WTC11 (cell line): ENCODE measurements around the gene SLC8A3. TPM values are rescaled to one million over a fixed set of nuclear protein-coding genes. Genes with fewer than 3 reads are reported as not detected.
A peak's percentile ranks its signal among the peaks of the same experiment; 100 is the strongest.

ENCODE experiments used
- ATAC-seq: fragments of 200-7000 bp; cut with Tn5 transposase; 2 replicates; pipeline ENCODE4 v1.10.0; 2021; ENCODE audit warnings: mild to moderate bottlenecking, moderate library complexity
- CTCF ChIA-PET: fragments of 300-600 bp; sonication (Branson Sonifier 250); formaldehyde crosslinking; loops from one replicate; lab custom pipeline; 2021; ENCODE audit warnings: antibody characterized with exemption; lab: Charles Lee
- POLR2A ChIA-PET: fragments of 350-600 bp; sonication (Branson Sonifier 250); formaldehyde crosslinking; loops from one replicate; lab custom pipeline; 2021; ENCODE audit warnings: antibody characterized with exemption; lab: Charles Lee
- DNase-seq: peaks from one replicate; pipeline ENCODE4 v3.0.0; 2021; ENCODE audit warnings: low spot score
- H3K27ac Mint-ChIP-seq: 2 replicates; pipeline ENCODE4 v1.8.0; 2021; ENCODE audit warnings: mixed read lengths
- H3K27me3 Mint-ChIP-seq: 2 replicates; pipeline ENCODE4 v1.8.0; 2021; ENCODE audit warnings: low read depth, mild to moderate bottlenecking, moderate library complexity, mixed read lengths
- H3K36me3 Mint-ChIP-seq: 2 replicates; pipeline ENCODE4 v1.8.0; 2021; ENCODE audit warnings: mixed read lengths
- H3K4me1 Mint-ChIP-seq: 2 replicates; pipeline ENCODE4 v1.8.0; 2022; ENCODE audit warnings: mixed read lengths
- H3K4me3 Mint-ChIP-seq: 2 replicates; pipeline ENCODE4 v1.8.0; 2021; ENCODE audit warnings: mild to moderate bottlenecking, moderate library complexity, mixed read lengths
- H3K9me3 Mint-ChIP-seq: 2 replicates; pipeline ENCODE4 v1.8.0; 2021; ENCODE audit warnings: mixed read lengths
- ESRRA ChIP-seq: sonication (generic); formaldehyde crosslinking; IDR thresholded peaks from 2 replicates; pipeline ENCODE4 v1.8.1; 2022; ENCODE audit warnings: mild to moderate bottlenecking, missing genetic modification reagents, borderline replicate concordance
- IRF2 ChIP-seq: sonication (generic); formaldehyde crosslinking; IDR thresholded peaks from 2 replicates; pipeline ENCODE4 v1.8.0; 2022; ENCODE audit warnings: low read depth, missing genetic modification reagents, borderline replicate concordance
- KAT7 ChIP-seq: sonication (generic); formaldehyde crosslinking; IDR thresholded peaks from 2 replicates; pipeline ENCODE4 v1.8.1; 2023; ENCODE audit warnings: missing genetic modification reagents, mild to moderate bottlenecking, borderline replicate concordance
- NR1H2 ChIP-seq: sonication (generic); formaldehyde crosslinking; IDR thresholded peaks from 2 replicates; pipeline ENCODE4 v1.9.0; 2021; ENCODE audit warnings: mild to moderate bottlenecking, moderate library complexity, missing genetic modification reagents
- OVOL2 ChIP-seq: fragments of 250-450 bp; sonication (Bioruptor Pico); IDR thresholded peaks from 2 replicates; pipeline ENCODE4 v1.9.0; 2021; ENCODE audit warnings: mild to moderate bottlenecking, borderline replicate concordance
- PRRX2 ChIP-seq: fragments of 250-450 bp; sonication (Bioruptor Pico); IDR thresholded peaks from 2 replicates; pipeline ENCODE4 v1.8.0; 2021; ENCODE audit warnings: mild to moderate bottlenecking
- SP1 ChIP-seq: sonication (generic); formaldehyde crosslinking; conservative IDR thresholded peaks from 2 replicates; pipeline ENCODE4 v1.8.1; 2022; ENCODE audit warnings: missing genetic modification reagents
- TCF7 ChIP-seq: sonication (generic); formaldehyde crosslinking; IDR thresholded peaks from 2 replicates; pipeline ENCODE4 v1.8.0; 2022; ENCODE audit warnings: mild to moderate bottlenecking, low read depth, missing genetic modification reagents, moderate library complexity
- ZNF396 ChIP-seq: fragments of 250-450 bp; sonication (Bioruptor Pico); IDR thresholded peaks from 2 replicates; pipeline ENCODE4 v1.8.0; 2021; ENCODE audit warnings: mild to moderate bottlenecking, moderate library complexity, borderline replicate concordance
- ZNF423 ChIP-seq: fragments of 250-450 bp; sonication (Bioruptor Pico); IDR thresholded peaks from 2 replicates; pipeline ENCODE4 v2.1.2; 2022; ENCODE audit warnings: mild to moderate bottlenecking, moderate library complexity
- total RNA-seq: library from RNA; stranded (reverse); gene quantifications from 3 replicates; pipeline ENCODE4 v1.2.3, GENCODE V29; 2021
- TF ChIP-seq, protein P1 (sequence below): sonication (generic); formaldehyde crosslinking; IDR thresholded peaks from 2 replicates; pipeline ENCODE4 v1.8.0; 2023; ENCODE audit warnings: missing genetic modification reagents, mild to moderate bottlenecking, borderline replicate concordance
- TF ChIP-seq, protein P2 (sequence below): fragments of 250-450 bp; sonication (Bioruptor Pico); IDR thresholded peaks from 2 replicates; pipeline ENCODE4 v1.8.0; 2021; ENCODE audit warnings: mild to moderate bottlenecking
- TF ChIP-seq, protein P3 (sequence below): fragments of 250-450 bp; sonication (Bioruptor Pico); IDR thresholded peaks from 2 replicates; pipeline ENCODE4 v1.9.0; 2021; ENCODE audit warnings: moderate library complexity, mild to moderate bottlenecking, inconsistent platforms, borderline replicate concordance
- TF ChIP-seq, protein P4 (sequence below): sonication (generic); formaldehyde crosslinking; conservative IDR thresholded peaks from 2 replicates; pipeline ENCODE4 v1.8.1; 2023; ENCODE audit warnings: mild to moderate bottlenecking, low read depth, missing genetic modification reagents, moderate library complexity

Gene SLC8A3
- total RNA-seq, 1 experiment from 2014 or later: 0.63 TPM

DNA sequence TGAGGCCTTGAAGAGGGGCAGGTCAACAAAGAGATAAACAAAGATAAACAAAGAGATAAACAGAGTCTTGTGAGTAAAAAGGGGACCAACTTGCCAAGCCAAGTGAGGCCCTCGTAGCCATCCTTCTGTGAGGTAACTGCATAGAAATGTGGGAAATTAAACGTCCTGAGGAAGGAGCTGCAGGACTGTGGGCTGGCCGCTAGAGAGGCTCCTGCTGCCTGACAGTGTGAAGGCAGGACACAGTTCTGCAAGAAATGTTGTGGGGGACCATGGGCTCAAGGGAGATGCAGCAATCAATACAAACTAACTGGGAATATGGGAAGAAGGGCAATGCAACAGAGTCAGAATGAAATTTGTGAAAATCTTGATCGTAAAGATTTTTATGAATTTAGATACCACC is 91.9 kb downstream of the SLC8A3 start:
- TF ChIP-seq KAT7 (CRISPR knock-in tag) (no peak), PRRX2 (CRISPR knock-in tag) (no peak), SP1 (CRISPR knock-in tag) (no peak), NR1H2 (CRISPR knock-in tag) (no peak), ZNF396 (no peak), ESRRA (CRISPR knock-in tag) (no peak), TCF7 (CRISPR knock-in tag) (no peak), OVOL2 (CRISPR knock-in tag) (no peak), IRF2 (no peak)
- TF ChIP-seq, protein P1, sequence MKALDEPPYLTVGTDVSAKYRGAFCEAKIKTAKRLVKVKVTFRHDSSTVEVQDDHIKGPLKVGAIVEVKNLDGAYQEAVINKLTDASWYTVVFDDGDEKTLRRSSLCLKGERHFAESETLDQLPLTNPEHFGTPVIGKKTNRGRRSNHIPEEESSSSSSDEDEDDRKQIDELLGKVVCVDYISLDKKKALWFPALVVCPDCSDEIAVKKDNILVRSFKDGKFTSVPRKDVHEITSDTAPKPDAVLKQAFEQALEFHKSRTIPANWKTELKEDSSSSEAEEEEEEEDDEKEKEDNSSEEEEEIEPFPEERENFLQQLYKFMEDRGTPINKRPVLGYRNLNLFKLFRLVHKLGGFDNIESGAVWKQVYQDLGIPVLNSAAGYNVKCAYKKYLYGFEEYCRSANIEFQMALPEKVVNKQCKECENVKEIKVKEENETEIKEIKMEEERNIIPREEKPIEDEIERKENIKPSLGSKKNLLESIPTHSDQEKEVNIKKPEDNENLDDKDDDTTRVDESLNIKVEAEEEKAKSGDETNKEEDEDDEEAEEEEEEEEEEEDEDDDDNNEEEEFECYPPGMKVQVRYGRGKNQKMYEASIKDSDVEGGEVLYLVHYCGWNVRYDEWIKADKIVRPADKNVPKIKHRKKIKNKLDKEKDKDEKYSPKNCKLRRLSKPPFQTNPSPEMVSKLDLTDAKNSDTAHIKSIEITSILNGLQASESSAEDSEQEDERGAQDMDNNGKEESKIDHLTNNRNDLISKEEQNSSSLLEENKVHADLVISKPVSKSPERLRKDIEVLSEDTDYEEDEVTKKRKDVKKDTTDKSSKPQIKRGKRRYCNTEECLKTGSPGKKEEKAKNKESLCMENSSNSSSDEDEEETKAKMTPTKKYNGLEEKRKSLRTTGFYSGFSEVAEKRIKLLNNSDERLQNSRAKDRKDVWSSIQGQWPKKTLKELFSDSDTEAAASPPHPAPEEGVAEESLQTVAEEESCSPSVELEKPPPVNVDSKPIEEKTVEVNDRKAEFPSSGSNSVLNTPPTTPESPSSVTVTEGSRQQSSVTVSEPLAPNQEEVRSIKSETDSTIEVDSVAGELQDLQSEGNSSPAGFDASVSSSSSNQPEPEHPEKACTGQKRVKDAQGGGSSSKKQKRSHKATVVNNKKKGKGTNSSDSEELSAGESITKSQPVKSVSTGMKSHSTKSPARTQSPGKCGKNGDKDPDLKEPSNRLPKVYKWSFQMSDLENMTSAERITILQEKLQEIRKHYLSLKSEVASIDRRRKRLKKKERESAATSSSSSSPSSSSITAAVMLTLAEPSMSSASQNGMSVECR: no peak
- TF ChIP-seq, protein P2, sequence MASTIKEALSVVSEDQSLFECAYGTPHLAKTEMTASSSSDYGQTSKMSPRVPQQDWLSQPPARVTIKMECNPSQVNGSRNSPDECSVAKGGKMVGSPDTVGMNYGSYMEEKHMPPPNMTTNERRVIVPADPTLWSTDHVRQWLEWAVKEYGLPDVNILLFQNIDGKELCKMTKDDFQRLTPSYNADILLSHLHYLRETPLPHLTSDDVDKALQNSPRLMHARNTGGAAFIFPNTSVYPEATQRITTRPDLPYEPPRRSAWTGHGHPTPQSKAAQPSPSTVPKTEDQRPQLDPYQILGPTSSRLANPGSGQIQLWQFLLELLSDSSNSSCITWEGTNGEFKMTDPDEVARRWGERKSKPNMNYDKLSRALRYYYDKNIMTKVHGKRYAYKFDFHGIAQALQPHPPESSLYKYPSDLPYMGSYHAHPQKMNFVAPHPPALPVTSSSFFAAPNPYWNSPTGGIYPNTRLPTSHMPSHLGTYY (CRISPR knock-in tag): no peak
- TF ChIP-seq, protein P3, sequence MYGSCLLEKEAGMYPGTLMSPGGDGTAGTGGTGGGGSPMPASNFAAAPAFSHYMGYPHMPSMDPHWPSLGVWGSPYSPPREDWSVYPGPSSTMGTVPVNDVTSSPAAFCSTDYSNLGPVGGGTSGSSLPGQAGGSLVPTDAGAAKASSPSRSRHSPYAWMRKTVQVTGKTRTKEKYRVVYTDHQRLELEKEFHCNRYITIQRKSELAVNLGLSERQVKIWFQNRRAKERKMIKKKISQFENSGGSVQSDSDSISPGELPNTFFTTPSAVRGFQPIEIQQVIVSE (CRISPR knock-in tag): no peak
- DNase-seq (peak; percentile 56), ATAC-seq (peak; percentile 95)
- POLR2A ChIA-PET: no interaction called here
- no peak overlapping the region for H3K4me3 Mint-ChIP-seq
- H3K4me1 Mint-ChIP-seq: peaks cover 31% of the 10 kb centered on the region
- CTCF ChIA-PET: interaction anchor here (0.6 to 4.1 kb wide), 18 partner anchors 9 to 721 kb away, joined by 3 to 29 read pairs (median 4); partner anchors contain the start of gene SLC8A3
- no peaks in the 10 kb centered on the region for H3K27me3 Mint-ChIP-seq
- H3K9me3 Mint-ChIP-seq: no peaks in the 10 kb centered on the region
- H3K27ac Mint-ChIP-seq: no peak overlapping the region
- no peaks in the 10 kb centered on the region for H3K36me3 Mint-ChIP-seq

DNA sequence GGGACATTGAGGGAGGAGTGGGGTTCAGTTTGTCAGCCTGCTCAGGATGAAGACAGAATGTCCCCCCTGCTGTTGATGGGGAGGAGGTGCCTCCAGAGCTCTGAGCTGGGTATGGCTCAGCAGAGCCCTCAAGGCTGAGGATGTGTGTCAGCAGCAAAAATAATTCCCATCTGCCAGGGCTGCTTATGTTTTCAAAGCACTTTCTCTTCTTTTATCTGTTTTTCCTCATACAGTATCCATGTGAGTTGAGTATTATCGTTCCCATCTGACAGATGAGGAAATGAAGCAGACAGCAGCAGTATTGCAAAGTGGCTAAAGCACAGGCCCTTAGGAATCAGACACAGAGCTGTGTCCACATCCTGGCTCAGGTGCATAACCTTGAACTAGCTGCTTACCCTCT is 94.1 kb downstream of the SLC8A3 start:
- H3K9me3 Mint-ChIP-seq: no peaks in the 10 kb centered on the region
- ATAC-seq: peak; percentile 65; the same call in 1 of the 2 replicates
- DNase-seq: no peak
- peaks cover 31% of the 10 kb centered on the region for H3K4me1 Mint-ChIP-seq
- peak; percentile 46; the same call in 1 of the 2 replicates for TF ChIP-seq ZNF423
- TF ChIP-seq, protein P4, sequence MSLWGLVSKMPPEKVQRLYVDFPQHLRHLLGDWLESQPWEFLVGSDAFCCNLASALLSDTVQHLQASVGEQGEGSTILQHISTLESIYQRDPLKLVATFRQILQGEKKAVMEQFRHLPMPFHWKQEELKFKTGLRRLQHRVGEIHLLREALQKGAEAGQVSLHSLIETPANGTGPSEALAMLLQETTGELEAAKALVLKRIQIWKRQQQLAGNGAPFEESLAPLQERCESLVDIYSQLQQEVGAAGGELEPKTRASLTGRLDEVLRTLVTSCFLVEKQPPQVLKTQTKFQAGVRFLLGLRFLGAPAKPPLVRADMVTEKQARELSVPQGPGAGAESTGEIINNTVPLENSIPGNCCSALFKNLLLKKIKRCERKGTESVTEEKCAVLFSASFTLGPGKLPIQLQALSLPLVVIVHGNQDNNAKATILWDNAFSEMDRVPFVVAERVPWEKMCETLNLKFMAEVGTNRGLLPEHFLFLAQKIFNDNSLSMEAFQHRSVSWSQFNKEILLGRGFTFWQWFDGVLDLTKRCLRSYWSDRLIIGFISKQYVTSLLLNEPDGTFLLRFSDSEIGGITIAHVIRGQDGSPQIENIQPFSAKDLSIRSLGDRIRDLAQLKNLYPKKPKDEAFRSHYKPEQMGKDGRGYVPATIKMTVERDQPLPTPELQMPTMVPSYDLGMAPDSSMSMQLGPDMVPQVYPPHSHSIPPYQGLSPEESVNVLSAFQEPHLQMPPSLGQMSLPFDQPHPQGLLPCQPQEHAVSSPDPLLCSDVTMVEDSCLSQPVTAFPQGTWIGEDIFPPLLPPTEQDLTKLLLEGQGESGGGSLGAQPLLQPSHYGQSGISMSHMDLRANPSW (CRISPR knock-in tag): no peak
- POLR2A ChIA-PET: no interaction called here
- CTCF ChIA-PET: interaction anchor here (0.8 to 1.4 kb wide), 3 partner anchors 20 to 161 kb away, joined by 3 to 5 read pairs (median 3); no protein-coding TSS in a partner anchor
- H3K4me3 Mint-ChIP-seq: no peak overlapping the region
- no peak overlapping the region for H3K27ac Mint-ChIP-seq
- H3K27me3 Mint-ChIP-seq: no peaks in the 10 kb centered on the region
- H3K36me3 Mint-ChIP-seq: no peaks in the 10 kb centered on the region
